ENCODE data around the gene CDKN2B-AS1. TPM values are rescaled to one million over a fixed set of nuclear protein-coding genes. Genes with fewer than 3 reads are reported as not detected.

CDKN2B-AS1 gene
- total and polyA plus RNA-seq, 2 of the 13 experiments (the other 11 are each of a cell fraction or from before 2014, with no cell fraction given), result 0.64 to 2.3 TPM

DNA sequence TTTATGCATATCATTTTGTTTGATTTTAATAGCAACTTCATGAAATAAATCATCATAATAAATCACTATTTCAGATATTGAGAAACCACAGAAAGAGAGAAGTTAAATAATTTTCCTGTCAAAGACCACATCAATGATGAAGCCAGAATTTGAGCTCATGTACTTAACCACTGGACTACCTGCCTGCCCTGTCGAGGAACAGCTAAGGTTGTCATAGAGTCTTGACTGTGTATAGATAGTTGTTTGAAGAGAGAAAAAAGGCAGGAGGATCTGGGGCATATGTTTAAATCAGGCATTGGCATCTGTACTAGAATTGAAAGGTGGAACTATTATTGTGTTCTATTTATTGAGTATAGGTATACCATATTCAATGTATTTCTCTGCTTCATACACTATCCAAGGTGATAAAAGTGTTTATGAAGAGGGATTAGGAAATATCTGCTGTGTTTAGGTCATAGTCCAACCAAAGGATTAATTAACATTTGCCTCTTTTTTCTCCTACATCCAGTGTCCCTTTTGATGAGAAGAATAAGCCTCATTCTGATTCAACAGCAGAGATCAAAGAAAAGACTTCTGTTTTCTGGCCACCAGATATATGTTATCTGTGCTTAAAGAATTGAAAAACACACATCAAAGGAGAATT, 51.8 kb downstream of the CDKN2B-AS1 start:
- Histone ChIP-seq H3K4me2 (ENCODE audit: low read depth, low read length) (no peak overlapping the region), H3K79me2 (ENCODE audit: insufficient read depth, low read length) (no peaks in the 10 kb centered on the region), H2AFZ (ENCODE audit: low read length) (no peak overlapping the region), H3K9me3 (ENCODE audit: low read length) (no peaks in the 10 kb centered on the region), H3K9ac (ENCODE audit: insufficient read depth, low read depth, low read length) (no peak overlapping the region), H3K27ac (ENCODE audit: extremely low read length, insufficient read depth, low read length) (no peak overlapping the region), H3K4me3 (replicated peaks in 1 of 3; ENCODE audit: insufficient read depth in 1 of 3, low read depth in 2 of 3, low read length in 3 of 3) (no peak overlapping the region), H4K20me1 (ENCODE audit: insufficient read depth, low read length) (no peaks in the 10 kb centered on the region), H3K4me1 (ENCODE audit: insufficient read depth, low read length) (no peaks in the 10 kb centered on the region), H3K36me3 (replicated peaks in 1 of 2; ENCODE audit: control insufficient read depth in 1 of 2, insufficient read depth in 2 of 2, low read length in 2 of 2) (no peaks in the 10 kb centered on the region), H3K27me3 (ENCODE audit: control insufficient read depth in 1 of 2, insufficient read depth in 2 of 2, low read length in 2 of 2) (no peaks in the 10 kb centered on the region; a peak in 1 of 5 replicates)
- intact Hi-C loops (cut with micrococcal nuclease; ENCODE audit: unreplicated experiment) (no loop called here), in situ Hi-C loops (cut with HindIII; ENCODE audit: extremely low pct_ligation_motif_present, low pct_unique_long_range_greater_than_20kb) (loop anchor here (10.0 kb wide), 1 partner anchor 188 kb away; no protein-coding TSS in a partner anchor)
- DNase-seq (ENCODE audit: low spot score) (no peak), FAIRE-seq (no peak), ATAC-seq (no peak)
- no TSS peak for BruUV-seq (replicated peaks)
- CTCF ChIA-PET (ENCODE audit: low intra/inter-chr PET ratio, low total read pairs), result no interaction called here
- POLR2A ChIA-PET, result no interaction called here
- 0% methylated on average over 1 of the region's 1 CpG for WGBS (ENCODE audit: low lambda C conversion rate)
- TF ChIP-seq ATF7 (IDR thresholded peaks at IDR 0.05), result no peak
- no peak for TF ChIP-seq ATF7 (CRISPR knock-in tag; IDR thresholded peaks at IDR 0.05)
- no peak for TF ChIP-seq FOXO1 (CRISPR knock-in tag; IDR thresholded peaks at IDR 0.05)
- TF ChIP-seq, protein P1, sequence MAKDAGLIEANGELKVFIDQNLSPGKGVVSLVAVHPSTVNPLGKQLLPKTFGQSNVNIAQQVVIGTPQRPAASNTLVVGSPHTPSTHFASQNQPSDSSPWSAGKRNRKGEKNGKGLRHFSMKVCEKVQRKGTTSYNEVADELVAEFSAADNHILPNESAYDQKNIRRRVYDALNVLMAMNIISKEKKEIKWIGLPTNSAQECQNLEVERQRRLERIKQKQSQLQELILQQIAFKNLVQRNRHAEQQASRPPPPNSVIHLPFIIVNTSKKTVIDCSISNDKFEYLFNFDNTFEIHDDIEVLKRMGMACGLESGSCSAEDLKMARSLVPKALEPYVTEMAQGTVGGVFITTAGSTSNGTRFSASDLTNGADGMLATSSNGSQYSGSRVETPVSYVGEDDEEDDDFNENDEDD (CRISPR knock-in tag; IDR thresholded peaks at IDR 0.05; ENCODE audit: borderline replicate concordance), result no peak
- TF ChIP-seq SP1 (IDR thresholded peaks at IDR 0.05), result no peak
- no peak for TF ChIP-seq SP1 (CRISPR knock-in tag; IDR thresholded peaks at IDR 0.05)
- no peak for TF ChIP-seq ZSCAN31 (CRISPR knock-in tag; IDR thresholded peaks at IDR 0.05; ENCODE audit: low read depth)
- TF ChIP-seq EHMT2 (IDR thresholded peaks at IDR 0.05; ENCODE audit: borderline replicate concordance, low read depth, low read length), result no peak
- no peak for TF ChIP-seq PHF8 (CRISPR knock-in tag; IDR thresholded peaks at IDR 0.05)
- no peak for TF ChIP-seq ZFYVE20 (CRISPR knock-in tag; IDR thresholded peaks at IDR 0.05; ENCODE audit: borderline replicate concordance, low read depth)
- TF ChIP-seq RNF2 (conservative IDR thresholded peaks at IDR 0.05; ENCODE audit: low read depth), result no peak
- TF ChIP-seq SP4 (CRISPR knock-in tag; IDR thresholded peaks at IDR 0.05), result no peak
- TF ChIP-seq ZNF75D (CRISPR knock-in tag; IDR thresholded peaks at IDR 0.05; ENCODE audit: borderline replicate concordance), result no peak
- no peak for TF ChIP-seq MAF1 (CRISPR knock-in tag; IDR thresholded peaks at IDR 0.05; ENCODE audit: borderline replicate concordance)
- TF ChIP-seq ZKSCAN8 (CRISPR knock-in tag; IDR thresholded peaks at IDR 0.05; ENCODE audit: borderline replicate concordance), result no peak
- no peak for TF ChIP-seq UBTF (CRISPR knock-in tag; IDR thresholded peaks at IDR 0.05)
- TF ChIP-seq, protein P2, sequence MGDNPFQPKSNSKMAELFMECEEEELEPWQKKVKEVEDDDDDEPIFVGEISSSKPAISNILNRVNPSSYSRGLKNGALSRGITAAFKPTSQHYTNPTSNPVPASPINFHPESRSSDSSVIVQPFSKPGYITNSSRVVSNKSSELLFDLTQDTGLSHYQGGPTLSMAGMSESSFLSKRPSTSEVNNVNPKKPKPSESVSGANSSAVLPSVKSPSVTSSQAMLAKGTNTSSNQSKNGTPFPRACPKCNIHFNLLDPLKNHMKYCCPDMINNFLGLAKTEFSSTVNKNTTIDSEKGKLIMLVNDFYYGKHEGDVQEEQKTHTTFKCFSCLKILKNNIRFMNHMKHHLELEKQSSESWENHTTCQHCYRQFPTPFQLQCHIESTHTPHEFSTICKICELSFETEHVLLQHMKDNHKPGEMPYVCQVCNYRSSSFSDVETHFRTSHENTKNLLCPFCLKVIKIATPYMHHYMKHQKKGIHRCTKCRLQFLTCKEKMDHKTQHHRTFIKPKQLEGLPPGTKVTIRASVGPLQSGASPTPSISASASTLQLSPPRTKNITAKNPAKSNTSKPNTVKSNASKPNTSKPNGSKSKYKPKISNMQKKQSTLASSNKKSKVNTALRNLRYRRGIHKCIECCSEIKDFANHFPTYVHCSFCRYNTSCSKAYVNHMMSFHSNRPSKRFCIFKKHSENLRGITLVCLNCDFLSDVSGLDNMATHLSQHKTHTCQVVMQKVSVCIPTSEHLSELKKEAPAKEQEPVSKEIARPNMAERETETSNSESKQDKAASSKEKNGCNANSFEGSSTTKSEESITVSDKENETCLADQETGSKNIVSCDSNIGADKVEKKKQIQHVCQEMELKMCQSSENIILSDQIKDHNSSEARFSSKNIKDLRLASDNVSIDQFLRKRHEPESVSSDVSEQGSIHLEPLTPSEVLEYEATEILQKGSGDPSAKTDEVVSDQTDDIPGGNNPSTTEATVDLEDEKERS (CRISPR knock-in tag; IDR thresholded peaks at IDR 0.05), result no peak
- TF ChIP-seq STAG1 (CRISPR knock-in tag; IDR thresholded peaks at IDR 0.05), result no peak

Measured in HepG2 (cell line).